ENCODE measurements around the gene GFPT1. TPM values are rescaled to one million over a fixed set of nuclear protein-coding genes. Genes with fewer than 3 reads are reported as not detected.

GFPT1 gene
- total and polyA plus RNA-seq, 2 experiments from 2014 or later = 60.8 to 62.0 TPM

DNA sequence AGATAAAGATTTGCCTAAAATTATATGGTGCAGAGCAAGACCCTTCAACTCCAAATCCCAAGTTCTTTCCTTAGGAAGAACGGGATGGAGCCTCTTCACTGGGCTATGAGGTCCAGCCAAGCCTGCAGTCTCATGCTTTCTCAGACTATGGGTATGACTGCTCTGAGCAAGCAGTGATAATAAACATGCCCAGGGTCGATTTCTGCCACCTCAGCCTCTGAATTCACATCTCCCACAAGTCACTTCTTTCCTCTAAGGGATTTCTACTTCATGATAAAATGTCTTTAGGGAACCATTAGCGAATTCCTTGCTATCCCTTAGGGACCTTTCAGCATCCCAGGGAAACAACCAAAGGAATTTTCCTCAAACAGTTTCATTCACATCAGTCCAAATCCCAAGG lies 94.8 kb downstream of the GFPT1 start (continued):
- TF ChIP-seq, protein P1, sequence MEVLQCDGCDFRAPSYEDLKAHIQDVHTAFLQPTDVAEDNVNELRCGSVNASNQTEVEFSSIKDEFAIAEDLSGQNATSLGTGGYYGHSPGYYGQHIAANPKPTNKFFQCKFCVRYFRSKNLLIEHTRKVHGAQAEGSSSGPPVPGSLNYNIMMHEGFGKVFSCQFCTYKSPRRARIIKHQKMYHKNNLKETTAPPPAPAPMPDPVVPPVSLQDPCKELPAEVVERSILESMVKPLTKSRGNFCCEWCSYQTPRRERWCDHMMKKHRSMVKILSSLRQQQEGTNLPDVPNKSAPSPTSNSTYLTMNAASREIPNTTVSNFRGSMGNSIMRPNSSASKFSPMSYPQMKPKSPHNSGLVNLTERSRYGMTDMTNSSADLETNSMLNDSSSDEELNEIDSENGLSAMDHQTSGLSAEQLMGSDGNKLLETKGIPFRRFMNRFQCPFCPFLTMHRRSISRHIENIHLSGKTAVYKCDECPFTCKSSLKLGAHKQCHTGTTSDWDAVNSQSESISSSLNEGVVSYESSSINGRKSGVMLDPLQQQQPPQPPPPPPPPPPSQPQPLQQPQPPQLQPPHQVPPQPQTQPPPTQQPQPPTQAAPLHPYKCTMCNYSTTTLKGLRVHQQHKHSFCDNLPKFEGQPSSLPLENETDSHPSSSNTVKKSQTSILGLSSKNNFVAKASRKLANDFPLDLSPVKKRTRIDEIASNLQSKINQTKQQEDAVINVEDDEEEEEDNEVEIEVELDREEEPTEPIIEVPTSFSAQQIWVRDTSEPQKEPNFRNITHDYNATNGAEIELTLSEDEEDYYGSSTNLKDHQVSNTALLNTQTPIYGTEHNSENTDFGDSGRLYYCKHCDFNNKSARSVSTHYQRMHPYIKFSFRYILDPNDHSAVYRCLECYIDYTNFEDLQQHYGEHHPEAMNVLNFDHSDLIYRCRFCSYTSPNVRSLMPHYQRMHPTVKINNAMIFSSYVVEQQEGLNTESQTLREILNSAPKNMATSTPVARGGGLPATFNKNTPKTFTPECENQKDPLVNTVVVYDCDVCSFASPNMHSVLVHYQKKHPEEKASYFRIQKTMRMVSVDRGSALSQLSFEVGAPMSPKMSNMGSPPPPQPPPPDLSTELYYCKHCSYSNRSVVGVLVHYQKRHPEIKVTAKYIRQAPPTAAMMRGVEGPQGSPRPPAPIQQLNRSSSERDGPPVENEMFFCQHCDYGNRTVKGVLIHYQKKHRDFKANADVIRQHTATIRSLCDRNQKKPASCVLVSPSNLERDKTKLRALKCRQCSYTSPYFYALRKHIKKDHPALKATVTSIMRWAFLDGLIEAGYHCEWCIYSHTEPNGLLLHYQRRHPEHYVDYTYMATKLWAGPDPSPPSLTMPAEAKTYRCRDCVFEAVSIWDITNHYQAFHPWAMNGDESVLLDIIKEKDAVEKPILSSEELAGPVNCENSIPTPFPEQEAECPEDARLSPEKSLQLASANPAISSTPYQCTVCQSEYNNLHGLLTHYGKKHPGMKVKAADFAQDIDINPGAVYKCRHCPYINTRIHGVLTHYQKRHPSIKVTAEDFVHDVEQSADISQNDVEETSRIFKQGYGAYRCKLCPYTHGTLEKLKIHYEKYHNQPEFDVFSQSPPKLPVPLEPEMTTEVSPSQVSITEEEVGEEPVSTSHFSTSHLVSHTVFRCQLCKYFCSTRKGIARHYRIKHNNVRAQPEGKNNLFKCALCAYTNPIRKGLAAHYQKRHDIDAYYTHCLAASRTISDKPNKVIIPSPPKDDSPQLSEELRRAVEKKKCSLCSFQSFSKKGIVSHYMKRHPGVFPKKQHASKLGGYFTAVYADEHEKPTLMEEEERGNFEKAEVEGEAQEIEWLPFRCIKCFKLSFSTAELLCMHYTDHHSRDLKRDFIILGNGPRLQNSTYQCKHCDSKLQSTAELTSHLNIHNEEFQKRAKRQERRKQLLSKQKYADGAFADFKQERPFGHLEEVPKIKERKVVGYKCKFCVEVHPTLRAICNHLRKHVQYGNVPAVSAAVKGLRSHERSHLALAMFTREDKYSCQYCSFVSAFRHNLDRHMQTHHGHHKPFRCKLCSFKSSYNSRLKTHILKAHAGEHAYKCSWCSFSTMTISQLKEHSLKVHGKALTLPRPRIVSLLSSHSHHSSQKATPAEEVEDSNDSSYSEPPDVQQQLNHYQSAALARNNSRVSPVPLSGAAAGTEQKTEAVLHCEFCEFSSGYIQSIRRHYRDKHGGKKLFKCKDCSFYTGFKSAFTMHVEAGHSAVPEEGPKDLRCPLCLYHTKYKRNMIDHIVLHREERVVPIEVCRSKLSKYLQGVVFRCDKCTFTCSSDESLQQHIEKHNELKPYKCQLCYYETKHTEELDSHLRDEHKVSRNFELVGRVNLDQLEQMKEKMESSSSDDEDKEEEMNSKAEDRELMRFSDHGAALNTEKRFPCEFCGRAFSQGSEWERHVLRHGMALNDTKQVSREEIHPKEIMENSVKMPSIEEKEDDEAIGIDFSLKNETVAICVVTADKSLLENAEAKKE (CRISPR knock-in tag; IDR thresholded peaks at IDR 0.05) = no peak
- TF ChIP-seq ZNF331 (CRISPR knock-in tag; IDR thresholded peaks at IDR 0.05; ENCODE audit: low read depth) (no peak), ZNF114 (CRISPR knock-in tag; IDR thresholded peaks at IDR 0.05) (no peak)

DNA sequence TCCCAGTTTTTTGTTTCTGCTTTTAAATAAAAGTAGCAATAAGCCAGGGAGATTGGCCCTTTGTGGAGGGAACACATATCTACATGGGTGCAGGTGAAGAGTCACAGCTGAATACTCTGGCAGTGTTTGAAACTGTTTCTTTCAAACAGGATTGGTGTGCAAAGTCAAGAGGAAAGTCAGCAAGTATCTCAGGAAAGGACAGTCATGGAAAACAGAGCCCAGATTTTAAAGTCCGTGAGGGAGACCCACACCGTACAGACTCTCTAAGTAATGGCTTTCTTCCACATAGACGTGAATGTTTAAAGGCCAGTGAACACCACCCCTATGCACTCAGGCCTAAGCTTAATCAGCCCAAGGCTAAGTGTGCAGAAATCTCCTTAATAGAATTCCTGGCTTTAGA lies 95.3 kb downstream of the GFPT1 start:
- Histone ChIP-seq H3K79me2 (replicated peaks; ENCODE audit: insufficient read depth) (no peaks in the 10 kb centered on the region), H4K20me1 (replicated peaks; ENCODE audit: insufficient read depth) (no peaks in the 10 kb centered on the region), H3K27ac (ENCODE audit: low read depth) (no peak overlapping the region), H3K4me2 (no peak overlapping the region), H3F3A (replicated peaks; ENCODE audit: low read depth) (no peaks in the 10 kb centered on the region), H2AFZ (no peak overlapping the region), H3K4me1 (ENCODE audit: insufficient read depth) (no peaks in the 10 kb centered on the region), H3K27me3 (ENCODE audit: insufficient read depth) (no peaks in the 10 kb centered on the region), H3K4me3 (no peak overlapping the region), H3K9me2 (ENCODE audit: insufficient read depth) (no peaks in the 10 kb centered on the region), H3K36me3 (ENCODE audit: insufficient read depth) (no peaks in the 10 kb centered on the region)
- ATAC-seq (no peak), DNase-seq (ENCODE audit: low spot score) (no peak)
- H3K4me1 Mint-ChIP-seq = no peaks in the 10 kb centered on the region
- no peak overlapping the region for H3K4me3 Mint-ChIP-seq
- no peak overlapping the region for H3K27ac Mint-ChIP-seq
- no peaks in the 10 kb centered on the region for H3K27me3 Mint-ChIP-seq (ENCODE audit: insufficient read depth, low read depth, poor library complexity)
- no peaks in the 10 kb centered on the region for H3K36me3 Mint-ChIP-seq (ENCODE audit: low read depth)
- H3K9me3 Mint-ChIP-seq = no peaks in the 10 kb centered on the region
- TF ChIP-seq EZH2 (IDR thresholded peaks at IDR 0.05; ENCODE audit: low read depth, unreplicated experiment) (no peak), JUNB (IDR thresholded peaks at IDR 0.05; ENCODE audit: unreplicated experiment) (no peak), NANOG (IDR thresholded peaks at IDR 0.05; ENCODE audit: borderline replicate concordance) (no peak), ZNF331 (CRISPR knock-in tag; IDR thresholded peaks at IDR 0.05; ENCODE audit: low read depth) (no peak), CREB1 (CRISPR knock-in tag; IDR thresholded peaks at IDR 0.05; ENCODE audit: low read depth) (no peak), STAT1 (IDR thresholded peaks at IDR 0.05; ENCODE audit: unreplicated experiment) (no peak), EZH2phosphoT487 (IDR thresholded peaks at IDR 0.05; ENCODE audit: unreplicated experiment) (no peak)
- TF ChIP-seq, protein P2, sequence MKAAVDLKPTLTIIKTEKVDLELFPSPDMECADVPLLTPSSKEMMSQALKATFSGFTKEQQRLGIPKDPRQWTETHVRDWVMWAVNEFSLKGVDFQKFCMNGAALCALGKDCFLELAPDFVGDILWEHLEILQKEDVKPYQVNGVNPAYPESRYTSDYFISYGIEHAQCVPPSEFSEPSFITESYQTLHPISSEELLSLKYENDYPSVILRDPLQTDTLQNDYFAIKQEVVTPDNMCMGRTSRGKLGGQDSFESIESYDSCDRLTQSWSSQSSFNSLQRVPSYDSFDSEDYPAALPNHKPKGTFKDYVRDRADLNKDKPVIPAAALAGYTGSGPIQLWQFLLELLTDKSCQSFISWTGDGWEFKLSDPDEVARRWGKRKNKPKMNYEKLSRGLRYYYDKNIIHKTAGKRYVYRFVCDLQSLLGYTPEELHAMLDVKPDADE (IDR thresholded peaks at IDR 0.05) = no peak
- TF ChIP-seq, protein P3, sequence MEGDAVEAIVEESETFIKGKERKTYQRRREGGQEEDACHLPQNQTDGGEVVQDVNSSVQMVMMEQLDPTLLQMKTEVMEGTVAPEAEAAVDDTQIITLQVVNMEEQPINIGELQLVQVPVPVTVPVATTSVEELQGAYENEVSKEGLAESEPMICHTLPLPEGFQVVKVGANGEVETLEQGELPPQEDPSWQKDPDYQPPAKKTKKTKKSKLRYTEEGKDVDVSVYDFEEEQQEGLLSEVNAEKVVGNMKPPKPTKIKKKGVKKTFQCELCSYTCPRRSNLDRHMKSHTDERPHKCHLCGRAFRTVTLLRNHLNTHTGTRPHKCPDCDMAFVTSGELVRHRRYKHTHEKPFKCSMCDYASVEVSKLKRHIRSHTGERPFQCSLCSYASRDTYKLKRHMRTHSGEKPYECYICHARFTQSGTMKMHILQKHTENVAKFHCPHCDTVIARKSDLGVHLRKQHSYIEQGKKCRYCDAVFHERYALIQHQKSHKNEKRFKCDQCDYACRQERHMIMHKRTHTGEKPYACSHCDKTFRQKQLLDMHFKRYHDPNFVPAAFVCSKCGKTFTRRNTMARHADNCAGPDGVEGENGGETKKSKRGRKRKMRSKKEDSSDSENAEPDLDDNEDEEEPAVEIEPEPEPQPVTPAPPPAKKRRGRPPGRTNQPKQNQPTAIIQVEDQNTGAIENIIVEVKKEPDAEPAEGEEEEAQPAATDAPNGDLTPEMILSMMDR (conservative IDR thresholded peaks at IDR 0.05; ENCODE audit: low read depth in 2 of 2) = no peak
- TF ChIP-seq, protein P4, sequence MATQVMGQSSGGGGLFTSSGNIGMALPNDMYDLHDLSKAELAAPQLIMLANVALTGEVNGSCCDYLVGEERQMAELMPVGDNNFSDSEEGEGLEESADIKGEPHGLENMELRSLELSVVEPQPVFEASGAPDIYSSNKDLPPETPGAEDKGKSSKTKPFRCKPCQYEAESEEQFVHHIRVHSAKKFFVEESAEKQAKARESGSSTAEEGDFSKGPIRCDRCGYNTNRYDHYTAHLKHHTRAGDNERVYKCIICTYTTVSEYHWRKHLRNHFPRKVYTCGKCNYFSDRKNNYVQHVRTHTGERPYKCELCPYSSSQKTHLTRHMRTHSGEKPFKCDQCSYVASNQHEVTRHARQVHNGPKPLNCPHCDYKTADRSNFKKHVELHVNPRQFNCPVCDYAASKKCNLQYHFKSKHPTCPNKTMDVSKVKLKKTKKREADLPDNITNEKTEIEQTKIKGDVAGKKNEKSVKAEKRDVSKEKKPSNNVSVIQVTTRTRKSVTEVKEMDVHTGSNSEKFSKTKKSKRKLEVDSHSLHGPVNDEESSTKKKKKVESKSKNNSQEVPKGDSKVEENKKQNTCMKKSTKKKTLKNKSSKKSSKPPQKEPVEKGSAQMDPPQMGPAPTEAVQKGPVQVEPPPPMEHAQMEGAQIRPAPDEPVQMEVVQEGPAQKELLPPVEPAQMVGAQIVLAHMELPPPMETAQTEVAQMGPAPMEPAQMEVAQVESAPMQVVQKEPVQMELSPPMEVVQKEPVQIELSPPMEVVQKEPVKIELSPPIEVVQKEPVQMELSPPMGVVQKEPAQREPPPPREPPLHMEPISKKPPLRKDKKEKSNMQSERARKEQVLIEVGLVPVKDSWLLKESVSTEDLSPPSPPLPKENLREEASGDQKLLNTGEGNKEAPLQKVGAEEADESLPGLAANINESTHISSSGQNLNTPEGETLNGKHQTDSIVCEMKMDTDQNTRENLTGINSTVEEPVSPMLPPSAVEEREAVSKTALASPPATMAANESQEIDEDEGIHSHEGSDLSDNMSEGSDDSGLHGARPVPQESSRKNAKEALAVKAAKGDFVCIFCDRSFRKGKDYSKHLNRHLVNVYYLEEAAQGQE (IDR thresholded peaks at IDR 0.05; ENCODE audit: unreplicated experiment) = no peak

Data from GM23338 (cell line).